ENCODE data around the gene PTBP3.
A peak's percentile ranks its signal among the peaks of the same experiment; 100 is the strongest.
"Not testable (repeated sequence)": the region's sequence is repeated elsewhere in the genome, so short reads cannot be mapped to it uniquely, and the experiment has no call there.

Gene PTBP3

GRCh38 chr9:112371060-112371459 is 37.6 kb upstream of the PTBP3 start:
- H3K36me3 ChIP-seq (ENCODE audit: control insufficient read depth, insufficient read depth, low read length), result no peaks in the 10 kb centered on the region
- no peaks in the 10 kb centered on the region for H3K27me3 ChIP-seq (replicated peaks; ENCODE audit: control insufficient read depth, insufficient read depth, low read length)
- DNase-seq (ENCODE audit: extremely low read depth, insufficient read length), result no peak
- no peak for TF ChIP-seq CTCF (IDR thresholded peaks at IDR 0.05; ENCODE audit: insufficient read depth, low read length, poor library complexity, severe bottlenecking)
- H3K4me3 ChIP-seq (replicated peaks; ENCODE audit: low read depth, low read length), result no peak overlapping the region

GRCh38 chr9:112369817-112370216 is 36.4 kb upstream of the PTBP3 start:
- DNase-seq (ENCODE audit: extremely low read depth, insufficient read length), result no peak
- Histone ChIP-seq H3K36me3 (ENCODE audit: control insufficient read depth, insufficient read depth, low read length) (no peaks in the 10 kb centered on the region), H3K4me3 (replicated peaks; ENCODE audit: low read depth, low read length) (no peak overlapping the region), H3K27me3 (replicated peaks; ENCODE audit: control insufficient read depth, insufficient read depth, low read length) (no peaks in the 10 kb centered on the region)
- TF ChIP-seq CTCF (IDR thresholded peaks at IDR 0.05; ENCODE audit: insufficient read depth, low read length, poor library complexity, severe bottlenecking), result no peak

GRCh38 chr9:112367465-112367864 is 34.0 kb upstream of the PTBP3 start:
- Histone ChIP-seq H3K27me3 (replicated peaks; ENCODE audit: control insufficient read depth, insufficient read depth, low read length) (no peaks in the 10 kb centered on the region), H3K36me3 (ENCODE audit: control insufficient read depth, insufficient read depth, low read length) (no peaks in the 10 kb centered on the region), H3K4me3 (replicated peaks; ENCODE audit: low read depth, low read length) (no peak overlapping the region)
- DNase-seq (ENCODE audit: extremely low read depth, insufficient read length), result no peak
- no peak for TF ChIP-seq CTCF (IDR thresholded peaks at IDR 0.05; ENCODE audit: insufficient read depth, low read length, poor library complexity, severe bottlenecking)

- H3K27me3 ChIP-seq (replicated peaks; ENCODE audit: control insufficient read depth, insufficient read depth, low read length), result no peaks in the 10 kb centered on the region
- no peak overlapping the region for H3K4me3 ChIP-seq (replicated peaks; ENCODE audit: low read depth, low read length)
- TF ChIP-seq CTCF (IDR thresholded peaks at IDR 0.05; ENCODE audit: insufficient read depth, low read length, poor library complexity, severe bottlenecking), result peak; percentile 40
- H3K36me3 ChIP-seq (ENCODE audit: control insufficient read depth, insufficient read depth, low read length), result no peaks in the 10 kb centered on the region
- DNase-seq (ENCODE audit: extremely low read depth, insufficient read length), result no peak
These were observed 33.2 kb upstream of the PTBP3 start for GRCh38 chr9:112366591-112366990.

- not testable (repeated sequence) for H3K27me3 ChIP-seq (replicated peaks; ENCODE audit: control insufficient read depth, insufficient read depth, low read length); H3K4me3 ChIP-seq (replicated peaks; ENCODE audit: low read depth, low read length); DNase-seq (ENCODE audit: extremely low read depth, insufficient read length); H3K36me3 ChIP-seq (ENCODE audit: control insufficient read depth, insufficient read depth, low read length)
These were observed 31.8 kb upstream of the PTBP3 start for GRCh38 chr9:112365257-112365656.

- no peak overlapping the region for H3K4me3 ChIP-seq (replicated peaks; ENCODE audit: low read depth, low read length)
- H3K36me3 ChIP-seq (ENCODE audit: control insufficient read depth, insufficient read depth, low read length), result no peaks in the 10 kb centered on the region
- H3K27me3 ChIP-seq (replicated peaks; ENCODE audit: control insufficient read depth, insufficient read depth, low read length), result no peaks in the 10 kb centered on the region
- TF ChIP-seq CTCF (IDR thresholded peaks at IDR 0.05; ENCODE audit: insufficient read depth, low read length, poor library complexity, severe bottlenecking), result no peak
- no peak for DNase-seq (ENCODE audit: extremely low read depth, insufficient read length)
These were observed 31.3 kb upstream of the PTBP3 start for GRCh38 chr9:112364761-112365160.

Data from GM06990 (cell line).